OCI-LY3 (cell line): Measurements from ENCODE around the gene CFAP58.

Experiments used
- H2AFZ ChIP-seq: fragments of 200-600, 300-600 bp; shearing (Covaris generic); 2 replicates; pipeline ENCODE4 v1.6.0; 2014; ENCODE audit warnings: antibody characterized with exemption, low read depth, low read length
- H3K27ac ChIP-seq: fragments of 200-600, 300-600 bp; sonication (generic); 2 replicates; pipeline ENCODE4 v1.5.1; 2014; ENCODE audit warnings: mild to moderate bottlenecking, low read length, moderate library complexity, mixed read lengths
- H3K27me3 ChIP-seq: fragments of 200-600, 300-600 bp; sonication (generic); 2 replicates; pipeline ENCODE4 v1.6.1; 2014; ENCODE audit warnings: low read depth, low read length, mixed read lengths
- H3K36me3 ChIP-seq: fragments of 200-600, 300-600 bp; sonication (generic); replicated peaks from 2 replicates; pipeline ENCODE3; 2014; ENCODE audit warnings: low read depth, low read length, mixed read lengths
- H3K4me1 ChIP-seq: fragments of 300-600, 200-600 bp; sonication (generic); 2 replicates; pipeline ENCODE4 v1.6.1; 2014; ENCODE audit warnings: low read length, mixed read lengths
- H3K4me2 ChIP-seq: fragments of 200-600, 300-600 bp; sonication (generic); 2 replicates; pipeline ENCODE4 v1.6.1; 2014; ENCODE audit warnings: low read length, mixed read lengths
- H3K4me3 ChIP-seq: fragments of 300-600, 200-600 bp; sonication (generic); 2 replicates; pipeline ENCODE4 v1.5.1; 2014; ENCODE audit warnings: antibody characterized with exemption, mild to moderate bottlenecking, low read length, moderate library complexity
- H3K79me2 ChIP-seq: fragments of 300-600, 200-600 bp; shearing (Covaris generic); 2 replicates; pipeline ENCODE4 v1.6.1; 2014; ENCODE audit warnings: mild to moderate bottlenecking, low read length, mixed read lengths
- H3K9ac ChIP-seq: fragments of 300-600, 200-600 bp; shearing (Covaris generic); 2 replicates; pipeline ENCODE4 v1.6.0; 2014; ENCODE audit warnings: mild to moderate bottlenecking, low read length, moderate library complexity
- H3K9me3 ChIP-seq: fragments of 200-600, 300-600 bp; shearing (Covaris generic); 2 replicates; pipeline ENCODE4 v1.6.1; 2014; ENCODE audit warnings: low read length, mixed read lengths; ENCODE audit not compliant: insufficient read depth
- H4K20me1 ChIP-seq: fragments of 200-600, 300-600 bp; sonication (generic); 2 replicates; pipeline ENCODE4 v1.6.1; 2016; ENCODE audit warnings: low read length, mixed read lengths; ENCODE audit not compliant: insufficient read depth
- CTCF ChIP-seq: fragments of 200-600, 300-600 bp; sonication (generic); IDR thresholded peaks from 2 replicates; pipeline ENCODE4 v1.5.1; 2014; ENCODE audit warnings: antibody characterized with exemption, low read length, low read depth
- EZH2phosphoT487 ChIP-seq: fragments of 200-600 bp; shearing (Covaris generic); IDR thresholded peaks from 2 replicates; pipeline ENCODE4 v1.6.1; 2018; ENCODE audit warnings: antibody characterized with exemption, mixed run types, low read depth

The CFAP58 gene

GRCh38 chr10:104306897-104307296 is 46.7 kb upstream of the CFAP58 start:
- H3K4me3 ChIP-seq, result no peak overlapping the region
- H3K4me1 ChIP-seq, result peaks cover 14% of the 10 kb centered on the region; the same call in 1 of the 2 replicates
- H2AFZ ChIP-seq, result no peak overlapping the region
- H3K79me2 ChIP-seq, result no peaks in the 10 kb centered on the region
- TF ChIP-seq EZH2phosphoT487, result no peak
- no peak for TF ChIP-seq CTCF
- no peak overlapping the region for H3K9ac ChIP-seq
- H3K9me3 ChIP-seq, result no peaks in the 10 kb centered on the region
- no peak overlapping the region for H3K27ac ChIP-seq
- no peak overlapping the region for H3K4me2 ChIP-seq
- no peaks in the 10 kb centered on the region for H4K20me1 ChIP-seq
- H3K27me3 ChIP-seq, result no peaks in the 10 kb centered on the region
- H3K36me3 ChIP-seq, result no peaks in the 10 kb centered on the region

- no peak for TF ChIP-seq CTCF
- TF ChIP-seq EZH2phosphoT487, result no peak
- H3K4me1 ChIP-seq, result peaks cover 14% of the 10 kb centered on the region; the same call in 1 of the 2 replicates
- H3K27ac ChIP-seq, result no peak overlapping the region
- H3K27me3 ChIP-seq, result no peaks in the 10 kb centered on the region
- H3K4me3 ChIP-seq, result no peak overlapping the region
- no peak overlapping the region for H3K4me2 ChIP-seq
- no peaks in the 10 kb centered on the region for H3K9me3 ChIP-seq
- H4K20me1 ChIP-seq, result no peaks in the 10 kb centered on the region
- H3K9ac ChIP-seq, result no peak overlapping the region
- H3K79me2 ChIP-seq, result no peaks in the 10 kb centered on the region
- H2AFZ ChIP-seq, result no peak overlapping the region
- H3K36me3 ChIP-seq, result peaks cover 3% of the 10 kb centered on the region
Measured at GRCh38 chr10:104307576-104308438, 45.8 kb upstream of the CFAP58 start.

GRCh38 chr10:104308439-104308903 is 45.2 kb upstream of the CFAP58 start:
- Histone ChIP-seq H4K20me1 (no peaks in the 10 kb centered on the region), H3K27me3 (no peaks in the 10 kb centered on the region), H3K4me1 (peaks cover 14% of the 10 kb centered on the region; the same call in 1 of the 2 replicates), H3K4me3 (no peak overlapping the region), H3K9ac (no peak overlapping the region), H3K9me3 (no peaks in the 10 kb centered on the region), H3K36me3 (peaks cover 3% of the 10 kb centered on the region), H3K27ac (no peak overlapping the region), H2AFZ (no peak overlapping the region), H3K4me2 (no peak overlapping the region), H3K79me2 (no peaks in the 10 kb centered on the region)
- no peak for TF ChIP-seq CTCF
- TF ChIP-seq EZH2phosphoT487, result no peak

GRCh38 chr10:104309980-104310978 is 43.4 kb upstream of the CFAP58 start:
- H3K9ac ChIP-seq, result no peak overlapping the region
- peaks cover 3% of the 10 kb centered on the region for H3K36me3 ChIP-seq
- H4K20me1 ChIP-seq, result no peaks in the 10 kb centered on the region
- no peaks in the 10 kb centered on the region for H3K9me3 ChIP-seq
- H3K4me2 ChIP-seq, result no peak overlapping the region
- no peak overlapping the region for H3K4me3 ChIP-seq
- H2AFZ ChIP-seq, result no peak overlapping the region
- TF ChIP-seq CTCF (no peak), EZH2phosphoT487 (no peak)
- H3K27me3 ChIP-seq, result no peaks in the 10 kb centered on the region
- H3K79me2 ChIP-seq, result no peaks in the 10 kb centered on the region
- peaks cover 14% of the 10 kb centered on the region; the same call in 1 of the 2 replicates for H3K4me1 ChIP-seq
- no peak overlapping the region for H3K27ac ChIP-seq
